Fibroblast of skin of left biceps (primary cell): ENCODE measurements around the gene ZMYND8.
A peak's percentile ranks its signal among the peaks of the same experiment; 100 is the strongest.
"Not testable (repeated sequence)": the region's sequence is repeated elsewhere in the genome, so short reads cannot be mapped to it uniquely, and the experiment has no call there.

Source experiments
- DNase-seq, 2 experiments: peaks; one replicate each; pipeline ENCODE4 v3.0.0-alpha.2; 2013; ENCODE audit warnings: low read depth in 2 of 2

The ZMYND8 gene

GRCh38 chr20:47286681-47287080 lies 69.8 kb downstream of the ZMYND8 start:
- DNase-seq: no peak

GRCh38 chr20:47285189-47285588 lies 71.3 kb downstream of the ZMYND8 start:
- DNase-seq: no peak

- DNase-seq: no peak
Observed at GRCh38 chr20:47284373-47284772, 72.1 kb downstream of the ZMYND8 start.

GRCh38 chr20:47283411-47283810 lies 73.1 kb downstream of the ZMYND8 start:
- no peak for DNase-seq

GRCh38 chr20:47282864-47283263 lies 73.6 kb downstream of the ZMYND8 start:
- DNase-seq: no peak

- DNase-seq: no peak
Observed at GRCh38 chr20:47281376-47281775, 75.1 kb downstream of the ZMYND8 start.

GRCh38 chr20:47280668-47281067 lies 75.8 kb downstream of the ZMYND8 start:
- no peak for DNase-seq

GRCh38 chr20:47280228-47280627 lies 76.3 kb downstream of the ZMYND8 start:
- no peak for DNase-seq

GRCh38 chr20:47278907-47279348 lies 77.6 kb downstream of the ZMYND8 start:
- DNase-seq: no peak

- DNase-seq: not testable (repeated sequence)
Observed at GRCh38 chr20:47277535-47277872, 79.0 kb downstream of the ZMYND8 start.

GRCh38 chr20:47276851-47277534 lies 79.5 kb downstream of the ZMYND8 start:
- DNase-seq: peak; percentile 52 to 53

GRCh38 chr20:47276251-47276650 lies 80.2 kb downstream of the ZMYND8 start:
- no peak for DNase-seq

- no peak for DNase-seq
Observed at GRCh38 chr20:47275548-47275947, 81.0 kb downstream of the ZMYND8 start.

- peak; percentile 77 to 81 for DNase-seq
Observed at GRCh38 chr20:47274401-47275108, 81.9 kb downstream of the ZMYND8 start.

- DNase-seq: no peak
Observed at GRCh38 chr20:47273591-47274235, 82.8 kb downstream of the ZMYND8 start.

GRCh38 chr20:47272893-47273590 lies 83.5 kb downstream of the ZMYND8 start:
- peak in 1 of 2 experiments; percentile 28 for DNase-seq

- DNase-seq: no peak
Observed at GRCh38 chr20:47271046-47271615, 85.4 kb downstream of the ZMYND8 start.

- DNase-seq: no peak
Observed at GRCh38 chr20:47269309-47270165, 87.0 kb downstream of the ZMYND8 start.

- no peak for DNase-seq
Observed at GRCh38 chr20:47267621-47268020, 88.9 kb downstream of the ZMYND8 start.

GRCh38 chr20:47266847-47267515 lies 89.5 kb downstream of the ZMYND8 start:
- no peak for DNase-seq
